HCT116 (cell line): ENCODE results near the gene MEF2D. TPM values are rescaled to one million over a fixed set of nuclear protein-coding genes. Genes with fewer than 3 reads are reported as not detected.

Source experiments
- ATAC-seq: fragments of 200-7000 bp; cut with Tn5 transposase; 2 replicates; pipeline ENCODE4 v1.9.1; 2020; ENCODE audit warnings: mild to moderate bottlenecking, moderate library complexity
- BruUV-seq: library from RNA; stranded (reverse); fragments of 400-500 nt; replicated peaks from 2 replicates; lab custom pipeline; 2021; lab: Mats Ljungman, UMichigan
- CTCF ChIA-PET: fragments of 300-600 bp; sonication (Branson Sonifier 250); formaldehyde crosslinking; loops from one replicate; lab custom pipeline; 2021; ENCODE audit warnings: antibody characterized with exemption; lab: Charles Lee
- POLR2A ChIA-PET: fragments of 300-600, 350-600 bp; sonication (Branson Sonifier 250); formaldehyde crosslinking; loops from one replicate; lab custom pipeline; 2021; ENCODE audit warnings: antibody characterized with exemption; lab: Charles Lee
- RAD21 ChIA-PET, 2 experiments: fragments of 300-600 bp; sonication (Branson Sonifier 250); formaldehyde crosslinking; loops; one replicate each; lab custom pipeline; 2023; ENCODE audit warnings: low total read pairs in 2 of 2; ENCODE audit not compliant: uncharacterized antibody in 2 of 2, unreplicated experiment in 2 of 2, low non-redundant PET in 1 of 2; lab: Charles Lee
- DNase-seq: peaks from one replicate; pipeline ENCODE4 v3.0.0-alpha.2; 2010; ENCODE audit warnings: low read depth, low spot score
- H2AFZ ChIP-seq: fragments of 200-600 bp; shearing (Covaris generic), sonication (generic); 2 replicates; pipeline ENCODE4 v1.6.1; 2017; ENCODE audit warnings: low read depth, mixed run types, mixed read lengths, antibody characterized with exemption, low read length; ENCODE audit not compliant: poor library complexity, severe bottlenecking
- H3K27ac ChIP-seq: 2 replicates; pipeline ENCODE4 v1.5.1; 2012; ENCODE audit warnings: low read depth, low read length
- H3K27me3 ChIP-seq: fragments of 200-600 bp; sonication (generic); 2 replicates; pipeline ENCODE4 v1.6.1; 2016; ENCODE audit warnings: mixed run types, low read length, mixed read lengths; ENCODE audit not compliant: insufficient read depth
- H3K36me3 ChIP-seq, 2 experiments: fragments of 200-500 bp in 1 of 2; fragments of 200-600 bp in 1 of 2; sonication (Bioruptor generic) in 1 of 2; sonication (generic) in 1 of 2; 2 replicates each; pipeline versions ENCODE4 v1.5.1 to v1.6.1; 2014 to 2016; ENCODE audit warnings: low read length in 2 of 2, inconsistent platforms in 1 of 2, mixed read lengths in 1 of 2, mixed run types in 1 of 2; ENCODE audit not compliant: insufficient read depth in 2 of 2, control insufficient read depth in 1 of 2
- H3K4me1 ChIP-seq, 2 experiments: fragments of 200-600 bp in 1 of 2; sonication (generic) in 1 of 2; 2 replicates each; pipeline versions ENCODE4 v1.5.1 to v1.6.1; 2012 to 2017; ENCODE audit warnings: low read length in 2 of 2, inconsistent platforms in 1 of 2, mild to moderate bottlenecking in 1 of 2, mixed read lengths in 1 of 2, mixed run types in 1 of 2, moderate library complexity in 1 of 2; ENCODE audit not compliant: insufficient read depth in 2 of 2, control insufficient read depth in 1 of 2
- H3K4me2 ChIP-seq: fragments of 200-600 bp; sonication (generic); 2 replicates; pipeline ENCODE4 v1.6.1; 2017; ENCODE audit warnings: mixed run types, low read length, mixed read lengths
- H3K4me3 ChIP-seq, 2 experiments: fragments of 200-600 bp in 1 of 2; sonication (generic) in 1 of 2; replicated peaks in 1 of 2; 2 replicates each; pipeline ENCODE4 v1.5.1; 2011 to 2016; ENCODE audit warnings: low read length in 2 of 2, control low read depth in 1 of 2, low read depth in 1 of 2, mild to moderate bottlenecking in 1 of 2, mixed read lengths in 1 of 2, mixed run types in 1 of 2
- H3K79me2 ChIP-seq: fragments of 200-600 bp; sonication (generic); 2 replicates; pipeline ENCODE4 v1.6.1; 2017; ENCODE audit warnings: mild to moderate bottlenecking, mixed run types, low read length, moderate library complexity, mixed read lengths; ENCODE audit not compliant: insufficient read depth
- H3K9ac ChIP-seq: fragments of 200-600 bp; sonication (generic); 2 replicates; pipeline ENCODE4 v1.6.1; 2016; ENCODE audit warnings: low read length, mixed read lengths
- H3K9me2 ChIP-seq: fragments of 200-600 bp; sonication (generic), shearing (Covaris generic); 2 replicates; pipeline ENCODE4 v1.6.1; 2017; ENCODE audit warnings: mixed run types, mild to moderate bottlenecking, moderate library complexity; ENCODE audit not compliant: insufficient read depth
- H3K9me3 ChIP-seq, 2 experiments: fragments of 200-500 bp in 1 of 2; fragments of 200-600 bp in 1 of 2; sonication (Bioruptor generic) in 1 of 2; sonication (generic) in 1 of 2; 2 replicates each; pipeline ENCODE4 v1.6.1; 2014 to 2017; ENCODE audit warnings: low read length in 2 of 2, mixed read lengths in 2 of 2, inconsistent platforms in 1 of 2, low read depth in 1 of 2, mild to moderate bottlenecking in 1 of 2, mixed run types in 1 of 2, moderate library complexity in 1 of 2; ENCODE audit not compliant: control insufficient read depth in 1 of 2, insufficient read depth in 1 of 2
- H4K20me1 ChIP-seq: fragments of 200-600 bp; sonication (generic), shearing (Covaris generic); 2 replicates; pipeline ENCODE4 v1.6.1; 2017; ENCODE audit warnings: mixed run types, mild to moderate bottlenecking, moderate library complexity; ENCODE audit not compliant: insufficient read depth
- EGR1 ChIP-seq: IDR thresholded peaks from 2 replicates; pipeline ENCODE4 v1.6.1; 2012; ENCODE audit warnings: low read depth
- ELF1 ChIP-seq: IDR thresholded peaks from 2 replicates; pipeline ENCODE4 v1.6.1; 2012; ENCODE audit warnings: low read depth, borderline replicate concordance
- EZH2phosphoT487 ChIP-seq: fragments of 200-600 bp; IDR thresholded peaks from 2 replicates; pipeline ENCODE4 v1.6.1; 2018; ENCODE audit warnings: antibody characterized with exemption, borderline replicate concordance
- FOSL1 ChIP-seq: IDR thresholded peaks from 2 replicates; pipeline ENCODE4 v1.6.1; 2012; ENCODE audit warnings: low read depth
- POLR2A ChIP-seq: IDR thresholded peaks from 2 replicates; pipeline ENCODE4 v1.7.0; 2011; ENCODE audit warnings: borderline replicate concordance; ENCODE audit not compliant: insufficient read depth, insufficient read length; ENCODE audit errors: extremely low read depth
- POLR2AphosphoS5 ChIP-seq: IDR thresholded peaks from 2 replicates; pipeline ENCODE4 v1.6.1; 2011; ENCODE audit warnings: mild to moderate bottlenecking, low read depth, low read length, moderate library complexity
- SP1 ChIP-seq: IDR thresholded peaks from 2 replicates; pipeline ENCODE4 v1.6.1; 2012; ENCODE audit warnings: low read depth
- SRF ChIP-seq: IDR thresholded peaks from 2 replicates; pipeline ENCODE4 v1.6.1; 2012; ENCODE audit warnings: low read depth
- TCF7L2 ChIP-seq: IDR thresholded peaks from 2 replicates; pipeline ENCODE4 v1.7.0; 2011; ENCODE audit warnings: borderline replicate concordance, inconsistent platforms; ENCODE audit not compliant: insufficient read depth, insufficient read length; ENCODE audit errors: extremely low read depth
- ZFX ChIP-seq: fragments of 450-650 bp; IDR thresholded peaks from 2 replicates; pipeline ENCODE4 v1.6.1; 2017
- intact Hi-C: fragments of 100-400 bp; cut with micrococcal nuclease; formaldehyde crosslinking; loops from 2 replicates; pipeline ENCODE4 v1.10.0; 2022
- total RNA-seq: library from RNA; stranded (reverse); gene quantifications from one replicate; pipeline ENCODE4 v1.2.1, GENCODE V29; 2021; ENCODE audit not compliant: unreplicated experiment

Gene MEF2D
- total RNA-seq, 1 experiment from 2014 or later: 44.2 TPM

DNA sequence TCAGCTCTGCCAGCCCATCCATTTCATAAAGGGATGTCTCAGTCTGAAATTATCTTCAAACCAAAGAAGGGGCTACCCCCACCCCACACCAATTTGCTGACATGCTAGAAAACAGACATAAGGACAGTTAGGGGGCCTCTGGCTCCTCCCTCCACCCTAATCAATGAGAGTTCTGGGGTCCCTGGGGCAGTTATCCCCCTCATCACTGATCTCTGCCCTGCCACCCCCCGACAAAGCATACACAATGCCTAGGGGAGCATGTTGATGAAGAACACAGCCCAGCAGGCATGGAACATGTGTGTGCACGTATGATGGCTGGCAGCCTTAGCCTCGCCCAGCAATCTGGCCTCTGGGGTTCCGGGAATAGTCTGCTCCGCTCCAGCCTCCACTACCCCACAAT is 72.6 kb downstream of the MEF2D start:
- Histone ChIP-seq H3K9ac (no peak overlapping the region), H4K20me1 (no peaks in the 10 kb centered on the region), H3K9me3 (no peaks in the 10 kb centered on the region), H3K4me1 (peaks cover under 1 to 4% of the 10 kb centered on the region in 2 experiments; a peak in 2 of 4 replicates), H3K27ac (no peak overlapping the region), H3K36me3 (no peaks in the 10 kb centered on the region), H3K4me3 (no peak overlapping the region), H3K4me2 (no peak overlapping the region), H2AFZ (no peak overlapping the region), H3K27me3 (peaks cover 8% of the 10 kb centered on the region; the same call in 1 of the 2 replicates), H3K79me2 (no peaks in the 10 kb centered on the region), H3K9me2 (no peaks in the 10 kb centered on the region)
- BruUV-seq: no TSS peak
- DNase-seq: no peak
- intact Hi-C loops: no loop called here
- ChIA-PET CTCF (interaction anchor here (1.3 kb wide), 1 partner anchor 42 kb away, joined by 4 read pairs; no protein-coding TSS in a partner anchor), RAD21 (no interaction called here), POLR2A (no interaction called here)
- TF ChIP-seq SP1 (no peak), ELF1 (no peak), FOSL1 (no peak), TCF7L2 (no peak), ZFX (no peak), EGR1 (no peak), EZH2phosphoT487 (no peak), POLR2A (no peak), SRF (no peak), POLR2AphosphoS5 (no peak)
- no peak for ATAC-seq

DNA sequence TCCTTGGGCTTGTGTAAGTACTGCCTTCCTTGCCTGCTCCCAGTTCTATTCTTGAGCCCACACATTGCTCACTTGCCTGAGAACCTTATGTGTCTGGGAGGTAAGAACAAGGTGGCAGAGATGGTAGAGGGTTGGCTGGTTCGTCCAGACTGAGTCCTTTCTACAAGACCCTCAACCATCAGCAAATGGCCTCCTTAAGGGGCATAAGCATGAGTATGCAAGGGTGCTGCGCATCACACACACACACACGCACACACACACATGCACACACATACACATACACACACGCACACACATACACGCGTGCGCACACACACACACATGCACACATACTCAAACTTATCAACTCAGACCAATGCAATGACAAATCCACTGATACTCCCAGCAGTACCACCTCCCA is 74.6 kb downstream of the MEF2D start:
- H3K27ac ChIP-seq: no peak overlapping the region
- H3K4me3 ChIP-seq: no peak overlapping the region
- BruUV-seq: no TSS peak
- ChIA-PET POLR2A (no interaction called here), CTCF (no interaction called here), RAD21 (no interaction called here)
- H3K9ac ChIP-seq: no peak overlapping the region
- peaks cover 10 to 24% of the 10 kb centered on the region in 2 experiments; a peak in 3 of 4 replicates for H3K4me1 ChIP-seq
- peaks cover 8% of the 10 kb centered on the region; the same call in 1 of the 2 replicates for H3K27me3 ChIP-seq
- no peak overlapping the region for H3K4me2 ChIP-seq
- no peak overlapping the region for H2AFZ ChIP-seq
- peaks cover 4% of the 10 kb centered on the region; the same call in 1 of the 2 replicates for H3K79me2 ChIP-seq
- no peaks in the 10 kb centered on the region for H3K9me2 ChIP-seq
- ATAC-seq: no peak
- no peaks in the 10 kb centered on the region for H4K20me1 ChIP-seq
- no peaks in the 10 kb centered on the region for H3K36me3 ChIP-seq
- TF ChIP-seq ELF1: no peak
- TF ChIP-seq FOSL1: no peak
- intact Hi-C loops: no loop called here
- no peaks in the 10 kb centered on the region for H3K9me3 ChIP-seq
- no peak for DNase-seq
